Ascending aorta (tissue), 2 donors: ENCODE measurements around the gene RAB6B. TPM values are rescaled to one million over a fixed set of nuclear protein-coding genes. Genes with fewer than 3 reads are reported as not detected.

Experiments used
- DNase-seq, 2 donors: peaks; one replicate each; pipeline ENCODE4 v3.0.0-alpha.2; 2019; ENCODE audit warnings: low spot score in 2 of 2
- H3K27ac ChIP-seq, 2 donors: fragments of 200-600 bp; sonication (generic); one replicate each; pipeline ENCODE4 v1.5.1; 2016 to 2017; ENCODE audit warnings: mild to moderate bottlenecking in 1 of 2
- H3K27me3 ChIP-seq: fragments of 200-600 bp; sonication (generic); one replicate; pipeline ENCODE4 v1.5.1; 2017
- H3K36me3 ChIP-seq, 2 donors: fragments of 200-600 bp; sonication (generic); one replicate each; pipeline ENCODE4 v1.5.1; 2016
- H3K4me1 ChIP-seq, 2 donors: fragments of 200-600 bp; sonication (generic); one replicate each; pipeline ENCODE4 v1.5.1; 2016 to 2017; ENCODE audit warnings: mild to moderate bottlenecking in 1 of 2
- H3K4me3 ChIP-seq, 2 donors: fragments of 200-600 bp; sonication (generic); one replicate each; pipeline ENCODE4 v1.5.1; 2016 to 2017; ENCODE audit warnings: mild to moderate bottlenecking in 1 of 2
- H3K9me3 ChIP-seq, 2 donors: fragments of 200-600 bp; sonication (generic); one replicate each; pipeline ENCODE4 v1.5.1; 2016
- intact Hi-C: fragments of 100-400 bp; cut with DNase I; formaldehyde crosslinking; loops from one replicate; pipeline ENCODE4 v1.15.1; 2023
- total RNA-seq: library from RNA; depleted of rRNA; stranded (reverse); fragments of >200 nt; gene quantifications from one replicate; pipeline ENCODE4 v1.1.0, GENCODE V29; 2016
- TF ChIP-seq, protein P1 (sequence below), 3 experiments: fragments of 200-600 bp in 2 of 3; fragments of 450-650 bp in 1 of 3; sonication (generic) in 2 of 3; IDR thresholded peaks; one replicate each; pipeline ENCODE4 v1.5.1; 2016 to 2019; ENCODE audit warnings: antibody characterized with exemption in 3 of 3, mild to moderate bottlenecking in 1 of 3, moderate library complexity in 1 of 3

RAB6B gene
- total RNA-seq, 1 donor from 2014 or later: 0.75 TPM

DNA sequence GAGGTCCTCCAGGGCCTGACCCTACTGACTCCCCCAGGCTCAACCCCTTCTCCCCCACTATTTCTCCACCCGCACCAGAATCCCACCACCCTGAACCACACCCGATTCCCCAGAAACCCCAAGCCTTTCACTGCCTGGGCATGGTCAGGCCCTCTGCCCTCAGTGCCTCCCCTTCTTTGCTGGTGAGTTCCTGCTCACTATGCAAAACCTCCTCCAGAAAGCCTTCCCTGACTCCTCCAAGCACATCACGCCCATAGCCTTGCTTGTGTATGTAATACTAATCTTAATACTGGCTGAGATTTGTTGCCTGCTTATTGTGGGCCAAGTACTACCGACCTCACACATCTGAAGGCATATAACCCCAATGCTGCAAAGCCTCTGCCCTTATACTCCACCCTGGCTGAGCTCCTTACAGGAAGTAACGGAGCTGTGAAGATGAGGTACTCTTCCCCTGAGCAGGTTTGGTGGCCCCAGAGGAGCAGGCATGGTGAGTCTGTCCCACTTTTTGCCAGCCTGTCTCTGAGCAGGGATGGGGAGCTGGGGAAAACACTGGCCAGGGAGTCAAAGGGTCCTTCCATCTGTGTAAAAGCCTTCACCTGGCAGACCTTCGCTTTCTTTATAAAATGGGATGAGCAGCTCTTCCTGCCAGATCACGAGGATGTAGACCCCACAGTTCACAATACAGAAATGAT lies 9.5 kb downstream of the RAB6B start:
- DNase-seq: peak in 1 of 2 donors; percentile 21
- intact Hi-C loops: no loop called here
- Histone ChIP-seq H3K27me3 (no peaks in the 10 kb centered on the region), H3K27ac (no peak overlapping the region), H3K36me3 (no peaks in the 10 kb centered on the region), H3K4me3 (no peak overlapping the region), H3K9me3 (no peaks in the 10 kb centered on the region), H3K4me1 (no peaks in the 10 kb centered on the region)
- TF ChIP-seq, protein P1, sequence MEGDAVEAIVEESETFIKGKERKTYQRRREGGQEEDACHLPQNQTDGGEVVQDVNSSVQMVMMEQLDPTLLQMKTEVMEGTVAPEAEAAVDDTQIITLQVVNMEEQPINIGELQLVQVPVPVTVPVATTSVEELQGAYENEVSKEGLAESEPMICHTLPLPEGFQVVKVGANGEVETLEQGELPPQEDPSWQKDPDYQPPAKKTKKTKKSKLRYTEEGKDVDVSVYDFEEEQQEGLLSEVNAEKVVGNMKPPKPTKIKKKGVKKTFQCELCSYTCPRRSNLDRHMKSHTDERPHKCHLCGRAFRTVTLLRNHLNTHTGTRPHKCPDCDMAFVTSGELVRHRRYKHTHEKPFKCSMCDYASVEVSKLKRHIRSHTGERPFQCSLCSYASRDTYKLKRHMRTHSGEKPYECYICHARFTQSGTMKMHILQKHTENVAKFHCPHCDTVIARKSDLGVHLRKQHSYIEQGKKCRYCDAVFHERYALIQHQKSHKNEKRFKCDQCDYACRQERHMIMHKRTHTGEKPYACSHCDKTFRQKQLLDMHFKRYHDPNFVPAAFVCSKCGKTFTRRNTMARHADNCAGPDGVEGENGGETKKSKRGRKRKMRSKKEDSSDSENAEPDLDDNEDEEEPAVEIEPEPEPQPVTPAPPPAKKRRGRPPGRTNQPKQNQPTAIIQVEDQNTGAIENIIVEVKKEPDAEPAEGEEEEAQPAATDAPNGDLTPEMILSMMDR (IDR thresholded peaks at IDR 0.05): no peak

GRCh38 chr3:133884887-133885711 lies 10.6 kb downstream of the RAB6B start:
- DNase-seq: peak in 1 of 2 donors; percentile 37

GRCh38 chr3:133884054-133884886 lies 11.4 kb downstream of the RAB6B start:
- DNase-seq: peak in 1 of 2 donors; percentile 55

More at GRCh38 chr3:133884887-133885711, 10.6 kb downstream of the RAB6B start:
- no peaks in the 10 kb centered on the region for H3K4me1 ChIP-seq
- intact Hi-C loops: no loop called here
- H3K27ac ChIP-seq: no peak overlapping the region
- H3K36me3 ChIP-seq: no peaks in the 10 kb centered on the region
- TF ChIP-seq, protein P1 (IDR thresholded peaks at IDR 0.05): no peak
- no peak overlapping the region for H3K4me3 ChIP-seq
- H3K9me3 ChIP-seq: no peaks in the 10 kb centered on the region
- no peaks in the 10 kb centered on the region for H3K27me3 ChIP-seq

DNA sequence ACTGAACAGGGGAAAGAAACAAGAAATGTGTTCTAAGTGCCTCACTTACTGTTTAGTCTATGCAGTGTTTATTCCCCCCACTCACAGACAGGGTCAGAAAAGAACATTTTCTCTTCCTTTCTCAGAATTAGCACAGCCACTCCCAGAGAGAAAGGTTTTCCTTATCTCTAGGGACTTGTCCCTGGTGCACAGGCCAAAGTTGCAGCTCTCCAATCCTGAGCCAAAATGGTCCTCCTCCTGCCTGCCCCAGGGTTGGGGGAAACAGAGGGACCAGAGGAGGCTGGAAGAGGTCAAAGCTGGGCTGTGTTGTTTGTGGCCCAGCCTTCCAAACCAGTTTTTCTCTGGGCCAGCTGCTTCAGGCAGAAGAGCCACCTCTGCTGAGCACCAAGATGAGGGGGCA lies 12.0 kb downstream of the RAB6B start:
- Histone ChIP-seq H3K4me3 (no peak overlapping the region), H3K4me1 (no peaks in the 10 kb centered on the region), H3K9me3 (peaks cover 0 to 8% of the 10 kb centered on the region in 2 donors), H3K27ac (no peak overlapping the region), H3K36me3 (no peaks in the 10 kb centered on the region), H3K27me3 (no peaks in the 10 kb centered on the region)
- intact Hi-C loops: no loop called here
- no peak for DNase-seq
- TF ChIP-seq, protein P1 (IDR thresholded peaks at IDR 0.05): no peak

More at GRCh38 chr3:133884054-133884886, 11.4 kb downstream of the RAB6B start:
- Histone ChIP-seq H3K27me3 (no peaks in the 10 kb centered on the region), H3K9me3 (peaks cover 0 to 3% of the 10 kb centered on the region in 2 donors), H3K4me1 (no peaks in the 10 kb centered on the region), H3K36me3 (no peaks in the 10 kb centered on the region), H3K4me3 (no peak overlapping the region), H3K27ac (no peak overlapping the region)
- TF ChIP-seq, protein P1 (IDR thresholded peaks at IDR 0.05): no peak
- intact Hi-C loops: no loop called here

GRCh38 chr3:133882986-133883586 lies 12.6 kb downstream of the RAB6B start:
- peak in 1 of 2 donors; percentile 39 for DNase-seq
- intact Hi-C loops: no loop called here
- TF ChIP-seq, protein P1 (IDR thresholded peaks at IDR 0.05): no peak

More at GRCh38 chr3:133882986-133883586, 12.6 kb downstream of the RAB6B start:
- peaks cover 0 to 13% of the 10 kb centered on the region in 2 donors for H3K9me3 ChIP-seq
- H3K27ac ChIP-seq: no peak overlapping the region
- H3K36me3 ChIP-seq: no peaks in the 10 kb centered on the region
- H3K4me3 ChIP-seq: no peak overlapping the region
- no peaks in the 10 kb centered on the region for H3K4me1 ChIP-seq
- H3K27me3 ChIP-seq: no peaks in the 10 kb centered on the region
